GM18870 (cell line): Measurements from ENCODE around the gene SMARCAL1.

Source experiments
- ATAC-seq: cut with Tn5 transposase; IDR thresholded peaks from one replicate; pipeline ENCODE4 v1.9.1; 2021; ENCODE audit warnings: moderate library complexity; ENCODE audit not compliant: unreplicated experiment

SMARCAL1 gene

DNA sequence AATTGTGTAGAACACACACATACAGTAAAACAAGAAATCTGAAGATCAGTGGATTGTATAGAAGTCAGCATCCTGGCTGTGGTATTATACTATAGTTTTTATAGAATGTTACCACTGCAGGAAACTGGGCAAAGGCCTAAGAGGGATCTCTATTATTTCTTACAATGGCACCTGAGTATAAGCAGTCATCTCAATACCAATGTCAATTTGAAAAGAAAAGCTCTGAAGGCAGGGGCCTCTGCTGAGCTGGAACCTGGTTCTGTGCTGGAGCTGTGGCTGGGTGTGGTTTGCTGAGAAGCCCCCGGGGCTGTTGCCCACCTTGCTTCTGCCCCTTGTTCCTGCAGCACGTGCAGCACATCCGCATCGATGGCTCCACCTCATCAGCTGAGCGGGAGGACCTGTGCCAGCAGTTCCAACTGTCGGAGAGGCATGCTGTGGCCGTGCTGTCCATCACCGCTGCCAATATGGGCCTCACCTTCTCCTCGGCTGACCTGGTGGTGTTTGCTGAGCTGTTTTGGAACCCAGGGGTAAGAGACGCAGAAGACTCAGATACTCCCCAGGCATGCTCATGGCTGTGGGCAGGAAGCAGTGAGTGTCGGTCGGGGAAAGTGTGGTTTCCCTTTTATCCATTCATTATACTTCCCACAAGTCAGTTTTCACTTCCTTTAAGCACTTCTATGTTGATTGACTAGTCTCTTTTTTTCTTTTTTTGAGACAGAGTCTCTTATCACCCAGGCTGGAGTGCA, 62.8 kb downstream of the SMARCAL1 start:
- peak; percentile 86 for ATAC-seq

DNA sequence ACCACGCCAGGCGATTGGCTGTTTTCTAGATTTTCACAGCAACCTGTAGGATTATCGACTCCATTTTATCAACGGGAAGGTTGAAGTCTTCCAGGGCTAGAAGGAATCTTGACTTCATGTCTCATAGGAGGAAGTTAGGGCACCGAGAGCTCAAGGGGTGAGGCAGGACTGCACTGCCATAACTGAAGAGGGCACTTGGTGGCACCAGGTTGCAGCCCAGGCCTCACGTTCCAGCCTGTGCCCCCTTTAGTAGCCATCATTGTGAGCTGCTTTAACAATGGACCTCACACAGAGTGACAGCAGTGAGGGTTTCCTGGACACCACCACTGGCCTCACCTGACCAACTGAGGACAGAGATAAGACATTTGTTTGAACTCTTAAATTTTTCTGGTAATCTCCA, 63.5 kb downstream of the SMARCAL1 start:
- ATAC-seq: no peak

DNA sequence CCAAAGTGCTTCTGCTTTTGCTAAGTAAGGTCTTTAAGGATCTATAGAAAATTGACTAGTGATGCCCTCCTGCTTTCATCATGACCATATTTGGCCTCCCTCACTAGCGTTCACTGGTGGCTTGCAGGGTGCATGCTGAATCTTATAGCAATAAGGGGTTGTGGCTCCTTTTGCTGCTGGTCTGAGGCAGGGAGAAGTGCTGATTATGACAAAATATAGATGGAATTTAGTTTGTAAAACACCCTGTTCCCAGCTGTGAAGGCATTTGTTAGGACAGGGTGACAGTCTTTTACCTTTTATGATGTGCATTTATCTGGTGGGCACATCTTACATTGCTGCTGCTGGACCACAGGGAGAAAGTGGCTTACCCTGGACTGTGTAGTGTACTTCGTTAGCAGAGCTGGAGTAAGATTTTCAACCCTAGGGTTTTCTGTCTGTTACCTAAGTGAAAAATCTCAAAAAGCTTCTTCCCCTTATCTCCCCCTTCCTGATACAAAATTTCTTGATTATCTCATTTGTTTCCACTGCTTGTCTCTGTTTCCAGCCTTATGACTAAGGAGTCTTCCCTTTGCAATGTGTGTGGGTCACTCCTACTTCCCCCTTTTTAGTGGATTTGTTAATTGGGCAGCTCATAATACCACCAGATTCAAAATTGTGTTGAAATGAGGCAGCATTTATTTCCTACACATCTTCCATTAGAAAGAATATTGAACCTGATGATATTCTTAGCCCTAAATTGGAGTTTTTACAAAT, 65.2 kb downstream of the SMARCAL1 start:
- ATAC-seq: no peak

DNA sequence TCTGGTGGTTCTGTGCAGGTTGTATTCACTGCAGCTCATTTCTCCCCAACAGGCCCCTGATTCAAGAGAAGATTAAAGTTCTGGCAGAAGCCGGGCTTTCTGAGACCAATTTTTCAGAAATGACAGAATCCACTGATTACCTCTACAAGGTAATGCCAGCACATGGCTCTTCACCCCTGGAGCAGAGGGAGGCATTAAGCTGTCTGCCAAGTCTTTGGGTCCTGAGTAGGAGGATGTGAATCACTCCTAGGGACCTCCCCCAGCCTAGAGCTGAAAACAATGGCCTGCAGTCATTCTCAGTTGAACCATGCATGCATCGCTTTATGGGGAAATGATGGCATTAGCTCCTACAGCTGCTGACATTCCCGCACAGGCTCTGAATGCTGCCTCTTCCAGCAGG, 65.9 kb downstream of the SMARCAL1 start:
- no peak for ATAC-seq

DNA sequence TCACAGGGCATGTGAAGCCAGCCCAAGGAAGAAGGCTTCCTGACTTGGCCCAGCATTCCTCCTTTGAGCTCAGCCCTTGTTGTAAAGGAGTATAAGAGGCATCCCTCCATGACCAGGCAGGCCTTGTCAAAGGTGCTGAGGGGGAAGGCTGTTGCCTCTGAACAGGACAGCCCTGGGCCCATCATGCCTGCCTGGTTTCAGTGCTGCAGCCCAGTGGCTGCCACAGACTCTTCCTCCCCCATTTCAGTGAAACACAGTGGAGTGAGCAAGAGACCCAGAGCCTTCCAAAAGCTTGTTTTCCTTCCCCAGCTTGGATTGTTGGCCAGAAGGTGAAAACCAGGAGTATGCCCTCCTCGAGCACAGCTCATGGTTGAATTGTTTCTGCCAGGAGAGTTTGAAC, 66.5 kb downstream of the SMARCAL1 start:
- no peak for ATAC-seq

DNA sequence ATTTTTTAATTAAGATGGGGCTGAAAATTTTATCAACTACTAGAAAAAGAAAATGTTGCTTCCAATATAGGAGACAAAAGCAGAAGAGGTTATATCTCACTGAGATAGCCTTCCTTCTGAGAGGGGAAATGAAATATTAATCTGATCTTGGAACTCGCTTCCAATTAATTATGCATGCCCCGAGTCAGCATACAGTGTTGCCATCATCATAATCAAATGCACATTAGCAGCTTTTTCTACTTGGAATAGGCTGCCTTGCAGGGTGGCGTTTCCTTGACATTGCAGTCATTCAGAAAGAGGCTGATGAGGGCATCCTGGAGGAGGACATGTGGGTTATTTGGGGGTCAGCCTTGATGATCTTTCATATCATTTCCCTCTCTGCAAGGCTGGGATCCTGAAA, 67.9 kb downstream of the SMARCAL1 start:
- ATAC-seq: no peak

DNA sequence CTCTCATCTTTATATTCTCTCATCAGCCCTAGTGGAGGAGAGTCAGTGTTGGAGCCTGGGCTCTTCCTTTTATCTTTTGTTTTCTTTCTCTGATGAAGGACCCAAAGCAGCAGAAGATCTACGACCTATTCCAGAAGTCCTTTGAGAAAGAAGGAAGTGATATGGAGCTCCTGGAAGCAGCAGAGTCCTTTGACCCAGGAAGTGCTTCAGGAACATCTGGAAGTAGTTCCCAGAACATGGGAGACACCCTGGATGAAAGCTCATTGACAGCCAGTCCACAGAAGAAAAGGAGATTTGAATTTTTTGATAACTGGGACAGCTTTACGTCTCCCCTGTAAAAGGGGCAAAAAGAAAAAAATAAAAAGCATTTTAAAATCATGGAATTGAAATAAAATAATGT, 70.4 kb downstream of the SMARCAL1 start:
- no peak for ATAC-seq

DNA sequence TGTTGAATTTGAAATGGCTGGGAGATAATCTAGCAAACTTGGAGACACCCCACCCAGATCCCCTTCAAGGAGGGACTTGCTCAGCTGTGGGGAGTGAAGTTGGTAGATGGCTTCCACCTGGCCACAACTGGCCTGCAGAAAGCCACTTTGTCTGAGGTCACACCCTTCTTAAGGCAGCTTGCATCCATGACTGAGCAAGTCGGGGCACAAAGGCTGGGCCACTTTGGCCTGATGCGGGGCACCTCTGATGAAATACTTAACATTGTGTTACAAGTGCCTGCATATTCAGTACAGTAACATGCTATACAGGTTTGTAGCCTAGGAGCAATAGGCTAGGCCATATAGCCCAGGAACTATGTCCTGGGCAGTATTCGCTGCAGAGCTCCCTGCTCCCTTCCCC, 73.0 kb downstream of the SMARCAL1 start:
- no peak for ATAC-seq

DNA sequence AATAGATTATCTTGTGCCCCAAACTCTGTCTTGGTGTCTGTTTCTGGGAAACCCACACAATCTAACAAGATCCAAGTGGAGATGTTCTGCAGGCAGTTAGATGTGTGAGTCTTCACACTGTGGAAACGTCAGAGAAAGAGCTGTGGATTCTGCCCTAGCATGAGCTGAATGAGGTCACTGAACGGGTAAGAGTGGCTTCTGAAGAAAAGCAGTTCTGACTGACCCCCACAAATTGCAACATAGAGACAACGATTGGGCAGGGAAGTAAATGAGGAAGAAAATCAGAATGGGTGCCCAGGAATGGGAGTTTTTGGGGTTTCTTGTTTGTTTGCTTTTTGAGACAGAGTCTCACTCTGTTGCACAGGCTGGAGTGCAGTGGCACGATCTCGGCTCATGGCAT, 73.5 kb downstream of the SMARCAL1 start:
- ATAC-seq: no peak

DNA sequence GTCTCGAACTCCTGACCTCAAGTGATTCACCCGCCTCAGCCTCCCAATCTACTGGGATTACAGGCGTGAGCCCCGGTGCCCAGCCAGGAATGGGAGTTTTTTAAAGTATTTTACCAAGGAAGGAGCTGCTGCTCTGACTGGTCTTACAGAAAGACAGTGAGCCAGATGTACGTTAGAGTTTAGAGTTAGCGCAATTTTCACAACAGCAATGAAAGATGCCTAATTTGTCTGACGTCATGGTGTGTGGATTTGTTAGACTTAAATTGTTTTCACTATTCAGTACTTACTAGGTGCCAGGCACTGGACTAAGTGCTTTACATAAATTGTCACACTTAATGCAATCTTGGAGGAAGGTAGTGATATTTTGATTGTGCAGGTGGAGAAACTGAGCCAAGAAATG, 74.0 kb downstream of the SMARCAL1 start:
- ATAC-seq: no peak

DNA sequence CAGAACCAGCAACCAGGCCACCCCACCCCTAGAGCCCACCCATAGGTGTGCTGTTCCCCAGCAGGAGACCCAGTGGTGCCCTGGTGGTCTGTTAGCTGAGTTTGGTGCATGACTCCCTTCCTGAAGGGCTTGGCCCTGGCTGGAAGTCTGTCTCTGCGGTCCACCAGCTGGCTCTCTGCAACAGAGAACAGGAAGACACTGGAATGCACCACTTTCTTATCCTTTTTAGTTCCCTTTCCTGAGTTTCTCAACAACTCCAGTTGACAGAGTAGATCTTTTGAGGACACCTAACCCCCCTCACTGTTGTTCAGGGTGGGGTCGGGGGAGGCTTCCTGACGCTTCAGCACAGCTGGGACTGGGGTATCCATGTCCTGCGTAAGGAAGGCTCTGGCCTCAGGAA, 74.4 kb downstream of the SMARCAL1 start:
- ATAC-seq: no peak

DNA sequence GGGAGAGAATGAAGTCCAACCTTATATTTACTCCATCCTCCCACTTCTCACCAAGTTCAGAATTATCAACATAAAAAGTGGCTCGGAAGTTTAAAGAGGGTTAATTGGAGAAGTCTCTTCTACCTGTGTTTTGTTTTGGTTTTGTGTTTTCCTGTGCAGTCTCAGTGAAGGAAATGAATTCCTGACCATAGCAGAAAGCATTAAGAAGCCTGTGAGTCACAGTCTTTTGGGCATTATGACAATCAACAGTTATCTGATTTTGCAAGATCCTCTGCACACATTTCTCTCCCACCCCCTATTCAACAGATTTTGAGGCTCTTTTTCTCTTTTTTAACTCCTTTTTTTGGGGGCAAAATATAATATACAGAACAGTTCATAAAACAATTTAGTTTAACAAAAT, 77.8 kb downstream of the SMARCAL1 start:
- no peak for ATAC-seq

DNA sequence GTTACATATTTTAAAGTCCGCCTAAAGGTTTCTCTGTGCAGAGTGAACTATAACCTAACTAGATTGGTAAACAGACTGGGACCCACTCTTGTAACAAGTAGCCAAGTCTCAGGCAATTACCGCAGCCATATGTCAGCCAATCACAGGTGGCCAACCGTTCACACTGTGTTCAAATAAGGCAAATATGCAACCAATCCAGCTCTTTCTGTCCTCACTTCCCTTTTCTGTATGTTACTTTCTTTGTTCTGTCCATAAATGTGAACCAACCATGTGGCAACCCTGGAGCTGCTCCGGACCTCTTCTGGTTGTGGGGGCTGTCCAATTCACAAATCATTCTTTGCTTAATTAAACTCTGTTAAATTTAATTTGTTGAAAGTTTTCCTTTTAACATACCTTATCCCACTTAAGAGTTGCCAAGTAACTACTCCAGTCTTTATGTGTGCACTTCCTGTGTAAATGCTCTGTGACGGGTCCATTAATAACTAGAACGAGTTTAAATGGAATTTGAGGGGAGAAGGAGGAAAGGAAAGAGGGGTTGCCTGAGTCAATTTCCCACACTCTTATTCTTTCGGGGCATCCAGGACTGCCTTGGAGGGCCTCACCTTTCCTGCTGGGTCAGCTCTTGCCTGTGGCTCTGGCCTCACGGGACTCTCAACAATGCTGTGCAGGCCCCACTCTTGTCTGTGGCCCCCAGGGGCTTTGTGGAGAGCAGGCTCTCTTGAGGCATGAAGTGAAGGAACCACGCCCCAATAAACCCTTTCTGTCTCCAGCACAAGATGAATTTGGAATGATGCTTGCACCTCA, 79.7 kb downstream of the SMARCAL1 start:
- peak; percentile 76 for ATAC-seq

DNA sequence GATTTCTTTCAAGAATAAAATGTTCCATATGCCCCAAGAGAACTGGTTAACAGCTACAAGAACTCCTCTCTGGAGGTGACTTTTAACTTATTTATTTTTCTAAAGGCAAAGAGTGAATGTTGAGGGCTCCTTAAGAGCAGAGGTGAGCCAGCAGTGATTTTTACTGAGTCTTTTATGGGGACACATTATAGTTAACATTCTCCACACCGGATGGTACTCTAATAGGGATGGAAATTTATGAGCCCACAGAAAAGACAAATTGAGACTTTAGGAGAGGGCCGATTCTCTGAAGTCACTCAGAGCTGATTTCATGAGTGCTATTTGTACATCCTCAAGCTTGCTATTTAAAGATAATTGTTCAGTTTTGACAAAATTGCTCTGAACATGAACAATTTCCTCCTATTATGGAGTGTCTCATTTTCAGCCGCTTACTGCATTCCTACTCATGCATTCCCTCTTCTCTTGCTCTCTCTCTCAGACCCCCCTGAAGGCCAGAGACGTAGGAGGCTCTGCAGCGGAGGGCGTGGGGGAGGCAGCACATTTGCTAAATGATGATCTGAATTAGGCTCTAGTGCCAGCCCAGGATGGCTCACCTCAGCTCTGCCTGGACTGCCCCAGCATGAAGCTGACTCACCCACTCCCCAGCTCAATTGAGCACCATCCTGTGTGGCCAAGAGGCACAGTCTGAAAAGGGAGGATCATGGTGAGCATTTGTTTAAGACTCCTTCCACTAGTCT, 80.5 kb downstream of the SMARCAL1 start:
- ATAC-seq: no peak

DNA sequence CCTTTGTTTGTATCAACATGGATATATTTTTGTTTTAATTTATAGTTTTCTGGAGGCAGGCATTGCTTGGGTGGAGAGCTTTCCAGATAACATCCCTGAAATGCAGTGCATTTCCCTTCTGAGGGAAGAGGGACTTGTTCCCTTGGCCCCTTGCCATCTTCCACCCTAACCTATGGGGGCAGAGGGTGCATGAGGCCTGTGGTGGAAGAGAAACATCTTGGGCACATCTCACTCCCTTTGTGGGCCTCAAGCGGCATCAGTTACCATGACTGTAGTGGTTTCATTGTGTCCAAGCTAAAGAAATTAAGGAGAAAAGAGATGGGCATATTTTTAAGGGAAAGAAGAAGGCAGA, 81.0 kb downstream of the SMARCAL1 start:
- ATAC-seq: no peak

DNA sequence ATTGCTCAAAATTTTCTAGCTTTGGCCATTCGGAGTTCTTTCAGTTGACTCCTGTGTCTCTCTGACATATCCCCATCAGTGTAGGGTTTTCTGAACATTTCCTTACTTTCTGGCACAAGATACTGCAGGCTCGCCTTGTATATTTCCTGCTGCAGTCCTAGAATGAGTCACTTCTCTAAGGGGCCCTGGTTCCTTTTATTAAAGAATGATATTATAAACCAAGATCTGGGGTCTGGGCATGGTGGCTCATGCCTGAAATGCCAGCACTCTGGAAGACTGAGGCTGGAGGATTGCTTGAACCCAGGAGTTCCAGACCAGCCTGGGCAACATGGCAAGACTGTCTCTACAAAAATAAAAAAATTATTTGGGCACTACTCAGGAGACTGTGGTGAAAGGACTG, 83.4 kb downstream of the SMARCAL1 start:
- no peak for ATAC-seq

DNA sequence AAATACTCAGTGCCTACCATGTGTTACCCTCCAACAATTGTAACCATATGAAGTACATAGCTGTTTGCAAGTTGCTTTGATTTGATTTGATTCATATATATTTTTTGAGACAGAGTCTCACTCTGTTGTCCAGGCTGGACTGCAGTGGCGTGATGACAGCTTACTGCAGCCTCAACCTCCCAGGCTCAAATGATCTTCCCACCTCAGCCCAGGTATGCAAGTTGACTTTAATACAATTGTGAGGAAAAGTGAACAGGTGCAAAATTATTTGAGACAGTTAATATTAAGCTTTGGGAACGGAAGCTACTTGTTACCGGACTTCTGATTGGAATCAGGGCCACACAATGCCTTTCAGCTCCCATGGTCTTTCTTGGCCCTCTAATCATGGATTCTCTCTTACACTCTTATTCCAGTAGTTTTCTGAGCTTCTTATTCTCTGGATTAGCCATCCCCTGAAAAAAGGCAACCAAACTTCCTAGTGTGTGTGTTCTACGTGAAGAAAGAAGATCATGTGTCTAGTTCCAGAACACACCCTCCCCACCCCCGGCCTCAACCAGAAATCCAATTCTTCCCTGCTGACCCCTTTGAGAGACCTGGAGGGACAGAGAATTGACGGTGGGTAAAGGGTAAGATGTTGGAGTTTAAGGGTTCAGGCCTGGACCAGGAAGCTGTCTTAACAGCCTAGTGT, 85.2 kb downstream of the SMARCAL1 start:
- ATAC-seq: no peak

DNA sequence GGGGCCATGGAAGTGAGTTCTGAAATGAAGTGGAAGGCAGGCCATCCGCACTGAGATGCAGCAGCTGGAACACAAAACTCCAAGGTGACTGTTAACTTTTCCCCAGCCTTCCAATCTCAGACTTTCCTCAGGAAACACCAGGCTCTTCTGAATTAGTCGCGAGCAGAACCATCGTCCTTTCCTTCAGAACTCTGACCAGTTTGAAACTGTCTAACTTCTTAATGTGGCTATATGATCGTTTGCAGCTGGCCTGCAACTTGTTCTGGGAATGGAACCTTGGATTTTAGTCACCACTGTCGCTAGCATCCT, 85.7 kb downstream of the SMARCAL1 start:
- ATAC-seq: no peak

DNA sequence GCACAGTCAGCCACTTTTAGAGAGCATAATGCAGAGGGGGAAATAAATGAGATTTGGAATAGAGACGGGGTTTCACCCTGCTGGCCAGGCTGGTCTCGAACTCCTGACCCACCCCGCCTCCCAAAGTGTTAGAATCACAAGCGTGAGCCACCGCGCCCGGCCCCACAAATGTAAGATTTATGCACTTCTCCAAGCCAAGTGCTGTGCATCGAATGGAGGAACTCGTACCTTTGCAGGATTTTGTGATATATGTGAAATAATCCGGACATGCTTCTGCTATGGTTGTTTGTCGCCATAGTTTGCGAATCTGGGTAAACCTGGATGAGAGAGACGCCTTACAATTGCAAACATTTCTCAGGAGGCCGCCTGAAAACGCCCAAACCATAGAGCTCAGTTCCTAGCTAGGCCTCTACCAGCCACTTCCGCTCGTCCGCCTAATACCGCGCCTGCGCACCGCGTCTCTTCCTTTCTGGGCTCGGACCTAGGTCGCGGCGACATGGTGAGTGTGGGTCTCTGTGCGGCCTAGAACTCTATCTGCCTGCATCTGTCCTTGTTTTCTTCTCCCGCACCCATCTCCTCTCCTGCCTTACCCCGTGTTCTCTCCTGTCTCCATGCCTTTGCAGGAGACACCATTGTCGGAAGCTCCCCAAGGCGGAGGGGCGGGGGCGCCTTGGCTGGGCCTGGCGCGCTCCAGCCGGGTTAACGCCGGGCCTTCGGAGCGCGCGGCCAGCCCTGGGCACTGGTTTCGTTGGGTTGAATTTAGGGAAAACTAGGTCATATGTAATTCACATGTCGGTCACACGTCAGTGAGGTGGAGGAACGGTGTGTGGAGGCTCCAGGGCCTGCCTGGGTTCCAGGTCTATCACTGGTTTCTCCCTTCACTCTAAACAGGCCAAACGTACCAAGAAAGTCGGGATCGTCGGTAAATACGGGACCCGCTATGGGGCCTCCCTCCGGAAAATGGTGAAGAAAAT, 86.4 kb downstream of the SMARCAL1 start, which contains the start of gene RPL37A:
Gene RPL37A (plus strand): TSS at position 466 of the 974 bp plus-strand sequence. CDS start 31 bp downstream, at position 497.
- peak; percentile 83 for ATAC-seq
